ENCODE measurements around the gene PRR35. TPM values are rescaled to one million over a fixed set of nuclear protein-coding genes. Genes with fewer than 3 reads are reported as not detected.

The PRR35 gene
- total RNA-seq, 1 experiment from 2014 or later: not detected

- no peak for DNase-seq (ENCODE audit: low read depth)
- in situ Hi-C loops (cut with HindIII; ENCODE audit: low pct_unique_long_range_greater_than_20kb, low sequenced_read_pairs): no loop called here
Observed at GRCh38 chr16:598823-599739, 38.9 kb downstream of the PRR35 start.

GRCh38 chr16:600781-601180, 40.6 kb downstream of the PRR35 start:
- in situ Hi-C loops (cut with HindIII; ENCODE audit: low pct_unique_long_range_greater_than_20kb, low sequenced_read_pairs): no loop called here
- no peak for DNase-seq (ENCODE audit: low read depth)

GRCh38 chr16:603933-604332, 43.7 kb downstream of the PRR35 start:
- no peak for DNase-seq (ENCODE audit: low read depth)
- in situ Hi-C loops (cut with HindIII; ENCODE audit: low pct_unique_long_range_greater_than_20kb, low sequenced_read_pairs): no loop called here

GRCh38 chr16:606656-607307, 46.6 kb downstream of the PRR35 start:
- no peak for DNase-seq (ENCODE audit: low read depth)
- in situ Hi-C loops (cut with HindIII; ENCODE audit: low pct_unique_long_range_greater_than_20kb, low sequenced_read_pairs): no loop called here

GRCh38 chr16:608019-608418, 47.8 kb downstream of the PRR35 start:
- DNase-seq (ENCODE audit: low read depth): no peak
- in situ Hi-C loops (cut with HindIII; ENCODE audit: low pct_unique_long_range_greater_than_20kb, low sequenced_read_pairs): no loop called here

GRCh38 chr16:609316-609715, 49.1 kb downstream of the PRR35 start:
- DNase-seq (ENCODE audit: low read depth): no peak
- in situ Hi-C loops (cut with HindIII; ENCODE audit: low pct_unique_long_range_greater_than_20kb, low sequenced_read_pairs): no loop called here

GRCh38 chr16:609984-610383, 49.8 kb downstream of the PRR35 start:
- in situ Hi-C loops (cut with HindIII; ENCODE audit: low pct_unique_long_range_greater_than_20kb, low sequenced_read_pairs): no loop called here
- no peak for DNase-seq (ENCODE audit: low read depth)

GRCh38 chr16:610513-611381, 50.6 kb downstream of the PRR35 start:
- no peak for DNase-seq (ENCODE audit: low read depth)
- in situ Hi-C loops (cut with HindIII; ENCODE audit: low pct_unique_long_range_greater_than_20kb, low sequenced_read_pairs): no loop called here

- in situ Hi-C loops (cut with HindIII; ENCODE audit: low pct_unique_long_range_greater_than_20kb, low sequenced_read_pairs): no loop called here
- DNase-seq (ENCODE audit: low read depth): no peak
Observed at GRCh38 chr16:615122-615521, 54.9 kb downstream of the PRR35 start.

Other genes with a start within 250 kb of the PRR35 start
- 82.2 and 84.5 TPM in 2 replicates for gene AXIN1, start 207.7 kb upstream of the PRR35 start, total RNA-seq (2014; rRNA removed; shearing (Covaris generic); ENCODE audit: low replicate concordance)
- 320 and 357 TPM in 2 replicates for gene MRPL28, start 189.9 kb upstream of the PRR35 start, total RNA-seq (2014; rRNA removed; shearing (Covaris generic); ENCODE audit: low replicate concordance)
- gene PGAP6, start 178.4 kb upstream of the PRR35 start, total RNA-seq (2014; rRNA removed; shearing (Covaris generic); ENCODE audit: low replicate concordance): 100.0 and 111 TPM in 2 replicates
- gene NME4, start 163.2 kb upstream of the PRR35 start, total RNA-seq (2014; rRNA removed; shearing (Covaris generic); ENCODE audit: low replicate concordance): 42.0 and 59.6 TPM in 2 replicates
- gene DECR2, start 158.5 kb upstream of the PRR35 start, total RNA-seq (2014; rRNA removed; shearing (Covaris generic); ENCODE audit: low replicate concordance): 9.8 and 33.7 TPM in 2 replicates
- 37.5 and 77.1 TPM in 2 replicates for gene RAB11FIP3, start 134.7 kb upstream of the PRR35 start, total RNA-seq (2014; rRNA removed; shearing (Covaris generic); ENCODE audit: low replicate concordance)
- gene CAPN15, start 32.7 kb upstream of the PRR35 start, total RNA-seq (2014; rRNA removed; shearing (Covaris generic); ENCODE audit: low replicate concordance): 60.1 and 70.1 TPM in 2 replicates
- 1.2 and 4.0 TPM in 2 replicates for gene NHLRC4, start 6.6 kb downstream of the PRR35 start, total RNA-seq (2014; rRNA removed; shearing (Covaris generic); ENCODE audit: low replicate concordance)
- 53.4 and 65.5 TPM in 2 replicates for gene PIGQ, start 9.6 kb downstream of the PRR35 start, total RNA-seq (2014; rRNA removed; shearing (Covaris generic); ENCODE audit: low replicate concordance)
- gene RAB40C, start 29.7 kb downstream of the PRR35 start, total RNA-seq (2014; rRNA removed; shearing (Covaris generic); ENCODE audit: low replicate concordance): 22.4 and 33.2 TPM in 2 replicates
- gene WFIKKN1, start 70.6 kb downstream of the PRR35 start, total RNA-seq (2014; rRNA removed; shearing (Covaris generic); ENCODE audit: low replicate concordance): 0.07 TPM in 1 of 2 replicates, not detected in the other
- 433 and 438 TPM in 2 replicates for gene METTL26, start 75.9 kb downstream of the PRR35 start, total RNA-seq (2014; rRNA removed; shearing (Covaris generic); ENCODE audit: low replicate concordance)
- 93.0 and 94.1 TPM in 2 replicates for gene MCRIP2, start 81.4 kb downstream of the PRR35 start, total RNA-seq (2014; rRNA removed; shearing (Covaris generic); ENCODE audit: low replicate concordance)
- 12.3 and 52.7 TPM in 2 replicates for gene WDR90, start 89.0 kb downstream of the PRR35 start, total RNA-seq (2014; rRNA removed; shearing (Covaris generic); ENCODE audit: low replicate concordance)
- 91.5 and 99.0 TPM in 2 replicates for gene RHOT2, start 107.7 kb downstream of the PRR35 start, total RNA-seq (2014; rRNA removed; shearing (Covaris generic); ENCODE audit: low replicate concordance)
- gene RHBDL1, start 115.3 kb downstream of the PRR35 start, total RNA-seq (2014; rRNA removed; shearing (Covaris generic); ENCODE audit: low replicate concordance): 0.12 and 0.68 TPM in 2 replicates
- 453 and 482 TPM in 2 replicates for gene STUB1, start 120.0 kb downstream of the PRR35 start, total RNA-seq (2014; rRNA removed; shearing (Covaris generic); ENCODE audit: low replicate concordance)
- gene JMJD8, start 123.9 kb downstream of the PRR35 start, total RNA-seq (2014; rRNA removed; shearing (Covaris generic); ENCODE audit: low replicate concordance): 116 and 147 TPM in 2 replicates
- 24.6 and 30.1 TPM in 2 replicates for gene WDR24, start 130.0 kb downstream of the PRR35 start, total RNA-seq (2014; rRNA removed; shearing (Covaris generic); ENCODE audit: low replicate concordance)
- gene FBXL16, start 145.4 kb downstream of the PRR35 start, total RNA-seq (2014; rRNA removed; shearing (Covaris generic); ENCODE audit: low replicate concordance): 25.7 and 26.3 TPM in 2 replicates
- gene METRN, start 154.7 kb downstream of the PRR35 start, total RNA-seq (2014; rRNA removed; shearing (Covaris generic); ENCODE audit: low replicate concordance): 1,206 and 1,492 TPM in 2 replicates
- gene ANTKMT, start 160.8 kb downstream of the PRR35 start, total RNA-seq (2014; rRNA removed; shearing (Covaris generic); ENCODE audit: low replicate concordance): 95.7 and 164 TPM in 2 replicates
- gene CCDC78, start 166.0 kb downstream of the PRR35 start, total RNA-seq (2014; rRNA removed; shearing (Covaris generic); ENCODE audit: low replicate concordance): 4.5 and 10.3 TPM in 2 replicates
- 48.0 and 73.6 TPM in 2 replicates for gene HAGHL, start 166.7 kb downstream of the PRR35 start, total RNA-seq (2014; rRNA removed; shearing (Covaris generic); ENCODE audit: low replicate concordance)
- 52.8 and 75.6 TPM in 2 replicates for gene CIAO3, start 180.6 kb downstream of the PRR35 start, total RNA-seq (2014; rRNA removed; shearing (Covaris generic); ENCODE audit: low replicate concordance)
- not detected in 2 replicates for gene MSLN, start 200.3 kb downstream of the PRR35 start, total RNA-seq (2014; rRNA removed; shearing (Covaris generic); ENCODE audit: low replicate concordance)
- 50.0 and 75.0 TPM in 2 replicates for gene RPUSD1, start 228.0 kb downstream of the PRR35 start, total RNA-seq (2014; rRNA removed; shearing (Covaris generic); ENCODE audit: low replicate concordance)
- 52.2 and 56.9 TPM in 2 replicates for gene CHTF18, start 228.2 kb downstream of the PRR35 start, total RNA-seq (2014; rRNA removed; shearing (Covaris generic); ENCODE audit: low replicate concordance)
- not detected in 2 replicates for gene GNG13, start 240.3 kb downstream of the PRR35 start, total RNA-seq (2014; rRNA removed; shearing (Covaris generic); ENCODE audit: low replicate concordance)